NCI-H2081 (cell line): ENCODE results near the gene ABHD15.
A peak's percentile ranks its signal among the peaks of the same experiment; 100 is the strongest.
"Not testable (repeated sequence)": the region's sequence is repeated elsewhere in the genome, so short reads cannot be mapped to it uniquely, and the experiment has no call there.

Source experiments
- DNase-seq, 2 experiments: peaks; one replicate each; lab custom pipeline; 2025; lab: John Stamatoyannopoulos, UW

Gene ABHD15

GRCh38 chr17:29568331-29569244 lies 1.8 kb upstream of the ABHD15 start, which contains the start of gene TP53I13:
Gene TP53I13, plus strand, starts transcription at chr17:29568701. Its CDS starts 58 bp downstream, at chr17:29568759.
- peak; percentile 58 to 69 for DNase-seq

GRCh38 chr17:29567554-29568330 lies 905 bp upstream of the ABHD15 start:
- DNase-seq: peak in 1 of 2 experiments; percentile 22

DNA sequence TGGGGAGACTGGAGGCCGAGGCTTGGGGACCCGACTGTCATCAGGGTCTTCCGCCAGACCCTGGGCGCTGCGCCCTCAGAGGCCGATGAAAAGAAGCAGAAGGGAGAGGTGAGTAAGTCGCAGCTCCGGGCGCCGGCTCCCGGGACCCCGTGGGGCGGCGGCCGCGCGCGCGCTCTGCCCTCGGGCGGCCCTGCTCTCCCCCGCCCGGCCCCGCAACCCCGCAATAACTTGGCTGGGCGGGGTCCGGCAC lies 392 bp upstream of the ABHD15 start:
- no peak for DNase-seq

DNA sequence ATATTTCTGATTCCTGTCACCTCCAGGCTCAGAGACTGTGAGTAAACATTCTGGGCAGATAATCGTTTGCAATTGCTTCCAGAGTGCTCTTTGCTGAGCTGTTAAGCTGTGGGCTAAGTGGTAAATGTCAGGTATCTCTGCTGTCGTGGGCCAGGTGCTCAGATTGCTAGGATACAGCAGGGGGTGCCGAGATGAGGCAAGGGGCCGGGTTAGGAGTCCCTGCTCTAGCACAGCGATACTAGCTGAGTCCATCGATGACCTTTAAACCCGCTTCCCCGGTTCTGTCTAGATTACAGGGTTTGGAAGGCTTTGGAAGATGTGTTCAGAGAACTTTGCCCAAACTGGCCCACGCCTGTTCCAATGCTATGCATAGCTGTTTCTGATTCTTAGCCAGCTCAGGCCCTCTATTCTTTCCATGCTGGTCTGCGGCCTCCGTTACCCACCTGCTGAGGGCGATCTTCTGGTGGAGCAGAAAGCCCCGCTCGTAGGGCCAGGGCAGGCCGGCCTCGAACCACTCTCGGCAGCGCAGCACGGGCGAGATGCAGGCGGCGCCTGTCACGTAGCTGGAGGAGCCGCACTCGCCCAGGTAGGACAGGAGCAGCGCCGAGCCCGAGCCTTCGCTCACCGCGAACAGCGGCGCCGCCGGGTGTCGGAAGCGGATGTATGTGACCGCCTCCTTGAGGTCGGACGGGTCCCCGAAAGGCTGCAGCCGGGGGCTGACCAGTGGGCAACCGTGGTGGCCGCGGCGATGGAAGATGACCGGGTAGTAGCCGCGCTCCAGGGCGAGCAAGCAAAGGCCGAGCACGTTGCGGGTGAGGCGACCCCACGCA lies 979 bp downstream of the ABHD15 start:
- DNase-seq: peak; percentile 38 to 69

GRCh38 chr17:29563816-29564215 lies 3.0 kb downstream of the ABHD15 start:
- DNase-seq: no peak

- no peak for DNase-seq
These were observed 4.2 kb downstream of the ABHD15 start for GRCh38 chr17:29562615-29563014.

DNA sequence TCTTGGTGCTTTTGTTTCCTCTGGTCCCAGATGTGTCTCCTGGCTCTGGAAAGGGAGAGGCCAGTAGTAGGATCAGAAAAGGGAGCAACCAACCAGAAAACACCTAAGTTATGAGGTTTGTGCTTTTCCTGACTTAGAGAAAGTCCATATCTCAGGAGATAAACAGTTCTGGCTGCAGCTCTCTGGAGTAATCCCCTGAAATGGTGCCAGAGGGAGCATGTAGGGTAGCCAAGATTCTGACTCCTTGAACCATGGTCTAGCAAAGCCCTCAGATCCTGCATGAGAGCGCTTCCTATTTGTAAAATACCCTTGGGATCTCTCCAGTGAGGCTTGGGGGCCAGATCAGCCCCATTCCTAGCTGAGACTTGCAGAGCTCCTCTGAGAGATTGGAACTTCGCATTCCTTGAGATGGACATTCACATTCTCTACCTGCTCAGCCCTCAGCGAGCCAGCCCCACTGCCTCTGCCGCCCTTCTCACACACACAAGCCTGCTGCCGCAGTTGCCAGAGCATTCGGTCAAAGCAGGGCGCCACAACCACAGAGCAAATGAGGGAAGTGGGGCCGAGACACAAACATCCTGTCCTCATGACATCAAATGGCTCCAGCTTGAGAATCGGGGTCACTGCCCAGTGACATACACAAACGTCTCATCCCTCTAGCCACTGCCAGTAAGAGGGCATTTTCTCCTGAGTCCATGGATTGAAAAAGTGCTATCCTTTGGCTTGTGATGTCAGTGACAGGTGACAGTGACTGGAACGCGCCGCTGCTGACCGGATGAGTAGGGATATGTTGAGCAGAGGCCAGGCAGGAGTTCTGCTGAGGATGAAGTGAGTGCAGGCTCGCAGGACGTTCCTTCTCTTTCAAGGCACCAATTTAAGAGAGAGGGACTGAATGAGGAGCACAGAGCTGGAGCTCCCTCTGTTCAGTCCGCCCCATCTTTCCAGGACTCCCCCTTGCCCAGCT lies 5.0 kb downstream of the ABHD15 start:
- no peak for DNase-seq

DNA sequence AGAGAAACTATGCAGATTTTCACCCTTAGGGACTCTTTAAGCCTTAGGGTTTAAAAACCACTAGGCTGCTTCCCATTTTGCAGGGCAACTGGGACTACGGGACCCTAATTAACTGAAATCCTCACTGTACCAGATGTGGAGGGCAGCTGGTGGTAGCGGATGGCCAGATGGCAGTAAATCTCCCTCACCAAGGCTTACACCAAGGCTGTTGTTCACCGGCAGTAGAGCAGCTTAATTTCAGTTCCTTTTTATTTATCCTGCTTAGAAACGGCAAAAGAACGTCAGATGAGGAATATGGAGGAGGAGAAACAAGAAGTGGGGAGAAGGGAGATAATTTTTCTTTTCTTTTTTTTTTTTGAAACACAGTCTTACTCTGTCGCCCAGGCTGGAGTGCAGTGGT lies 6.5 kb downstream of the ABHD15 start:
- DNase-seq: no peak

DNA sequence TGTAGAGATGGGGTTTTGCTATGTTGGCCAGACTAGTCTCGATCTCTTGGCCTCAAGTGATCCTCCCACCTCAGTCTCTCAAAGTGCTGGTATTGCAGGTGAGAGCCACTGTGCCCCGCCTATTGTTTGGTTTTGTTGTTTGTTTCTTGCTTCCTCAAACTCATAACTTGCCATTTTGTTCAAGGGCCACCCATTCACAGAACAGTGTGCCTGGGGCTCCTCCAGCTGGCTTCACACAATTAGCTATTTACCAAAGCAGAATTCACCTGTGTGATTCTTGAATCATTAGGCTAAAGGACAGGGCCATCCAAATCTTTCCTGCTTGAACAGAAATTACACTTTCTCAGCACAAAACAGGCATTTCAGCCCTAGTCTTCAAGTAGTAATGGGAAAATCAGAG lies 7.2 kb downstream of the ABHD15 start:
- peak in 1 of 2 experiments; percentile 1 for DNase-seq

DNA sequence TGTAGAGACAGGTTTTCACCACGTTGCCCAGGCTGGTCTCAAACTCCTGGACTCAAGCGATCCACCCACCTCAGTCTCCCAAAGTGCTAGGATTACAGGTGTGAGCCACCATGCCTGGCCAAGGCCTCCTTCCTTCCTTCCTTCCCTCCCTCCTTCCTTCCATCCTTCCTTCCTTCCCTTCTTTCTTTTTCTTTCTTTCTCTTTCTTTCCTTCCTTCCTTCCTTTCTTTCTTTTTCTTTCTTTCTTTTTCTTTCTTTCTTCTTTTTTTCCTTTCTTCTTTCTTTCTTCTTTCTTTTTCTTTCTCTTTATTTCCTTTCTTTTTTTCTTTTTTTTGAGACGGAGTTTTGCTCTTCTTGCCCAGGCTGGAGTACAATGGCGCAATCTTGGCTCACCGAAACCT lies 8.7 kb downstream of the ABHD15 start:
- not testable (repeated sequence) for DNase-seq

- DNase-seq: no peak
These were observed 9.1 kb downstream of the ABHD15 start for GRCh38 chr17:29557739-29558116.

DNA sequence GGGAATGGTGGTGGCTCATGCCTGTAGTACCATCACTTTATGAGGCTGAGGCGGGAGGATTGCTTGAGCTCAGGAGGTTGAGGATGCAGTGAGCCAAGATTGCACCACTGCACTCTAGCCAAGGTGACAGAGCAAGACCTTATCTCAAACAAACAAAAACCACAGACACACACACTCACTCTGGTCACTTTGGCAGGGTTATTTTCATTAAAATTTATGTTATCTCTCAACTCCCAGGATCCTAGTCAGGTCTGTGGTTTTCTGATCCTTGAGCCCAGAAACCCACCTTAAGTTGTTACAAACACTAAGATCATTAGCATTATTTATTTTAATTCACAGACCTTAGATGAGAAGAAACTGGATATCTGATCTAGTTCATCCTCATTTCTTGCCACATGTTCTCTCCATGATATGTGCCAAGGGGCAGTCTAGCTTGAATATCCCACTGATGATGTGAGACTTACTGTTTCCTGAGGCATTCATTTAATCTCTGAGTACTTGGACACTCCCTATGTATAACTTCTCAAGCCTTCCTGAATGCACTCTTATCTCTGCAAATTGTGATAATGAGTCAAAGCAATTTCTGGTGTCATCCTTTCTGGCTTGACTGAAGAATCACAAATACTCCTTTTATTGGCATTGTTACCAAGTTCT lies 9.6 kb downstream of the ABHD15 start:
- DNase-seq: no peak

- DNase-seq: no peak
These were observed 11.0 kb downstream of the ABHD15 start for GRCh38 chr17:29555840-29556239.

DNA sequence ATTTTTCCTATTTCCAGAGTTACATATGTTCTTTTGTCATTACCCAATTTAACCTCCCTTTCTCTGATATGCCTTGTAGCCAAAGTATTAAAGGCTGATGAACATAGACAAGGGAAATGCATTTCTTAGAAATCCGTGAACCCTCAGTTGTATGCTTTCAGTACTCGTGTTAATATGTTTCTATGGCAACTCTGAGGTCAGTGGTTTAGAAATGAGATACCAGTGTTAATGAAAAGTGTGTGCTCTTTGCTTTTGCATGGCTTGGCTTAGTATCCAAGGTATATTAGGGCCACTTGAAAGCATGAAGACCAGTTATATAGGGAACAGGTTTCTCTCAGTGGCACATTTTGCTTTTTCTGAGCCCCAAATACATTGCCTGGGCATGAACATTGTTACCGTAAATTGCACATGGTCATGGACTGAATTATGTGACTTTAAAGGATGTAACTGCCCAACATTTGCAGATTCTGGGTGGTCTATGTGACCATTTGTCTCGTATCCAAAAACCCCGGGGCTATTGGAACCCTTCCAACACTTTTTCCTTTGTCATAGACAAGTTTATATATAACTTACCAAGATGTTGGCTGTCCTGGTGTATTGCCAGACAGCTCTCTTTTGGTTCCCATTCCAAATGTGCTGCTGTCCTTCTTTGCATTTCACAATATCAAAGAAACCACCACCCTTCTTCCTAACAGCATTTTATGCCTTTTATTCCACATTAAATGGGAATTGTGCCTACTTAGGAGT lies 17.5 kb downstream of the ABHD15 start:
- peak in 1 of 2 experiments; percentile 31 for DNase-seq

- no peak for DNase-seq
These were observed 20.0 kb downstream of the ABHD15 start for GRCh38 chr17:29546830-29547229.

DNA sequence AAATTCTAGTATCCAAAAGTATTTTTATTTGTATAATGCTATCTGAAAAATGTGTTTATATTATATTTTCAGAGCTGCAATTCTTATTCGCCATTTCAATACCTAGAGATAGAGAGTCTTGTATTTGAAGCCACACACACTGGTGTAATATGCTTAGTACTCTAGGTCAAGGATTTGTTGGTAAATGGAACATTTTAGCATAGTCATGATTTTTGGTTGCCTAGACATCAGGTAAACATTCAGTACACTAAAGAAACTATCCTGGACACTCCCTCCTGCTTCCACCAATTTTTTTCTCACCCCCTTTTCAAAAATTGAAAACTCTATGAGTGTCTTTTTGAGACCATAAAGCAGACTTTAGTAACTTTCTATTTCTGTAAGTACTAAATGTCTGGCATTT lies 20.8 kb downstream of the ABHD15 start:
- no peak for DNase-seq

DNA sequence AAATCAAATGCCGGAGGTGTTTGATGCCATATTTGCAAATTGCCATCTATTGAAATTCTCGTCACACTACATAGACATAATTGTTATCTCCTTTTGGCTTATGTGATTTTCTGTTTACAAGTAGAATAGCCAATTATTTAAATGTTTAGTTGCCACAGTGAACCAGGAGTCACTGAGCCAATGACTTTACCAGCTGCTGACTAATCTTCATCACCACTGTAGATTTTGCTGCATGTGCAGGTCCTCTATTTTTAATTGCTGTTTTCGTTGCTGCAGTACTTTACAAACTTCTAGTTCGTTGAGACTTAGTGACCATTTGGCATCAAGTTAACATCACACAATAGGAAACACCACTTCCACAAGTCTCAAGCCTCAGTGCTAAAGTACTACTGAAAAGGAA lies 22.8 kb downstream of the ABHD15 start:
- no peak for DNase-seq

GRCh38 chr17:29533976-29534375 lies 32.9 kb downstream of the ABHD15 start:
- DNase-seq: no peak

GRCh38 chr17:29526322-29526721 lies 40.5 kb downstream of the ABHD15 start:
- no peak for DNase-seq

- no peak for DNase-seq
These were observed 42.1 kb downstream of the ABHD15 start for GRCh38 chr17:29524692-29525091.
